ENCODE data around the gene METAP1D.
"Not testable (repeated sequence)": the region's sequence is repeated elsewhere in the genome, so short reads cannot be mapped to it uniquely, and the experiment has no call there.

The METAP1D gene
- 8.4 to 10.0 reads per million in 2 donors for total RNA-seq

GRCh38 chr2:171999604-172000469, at the start of gene METAP1D:
TSS of gene METAP1D (plus strand) at chr2:171999953. CDS start at chr2:171999970, 17 bp downstream.
- peak; percentile 62 to 92 (median 77) for DNase-seq

GRCh38 chr2:171952276-171952675, 47.5 kb upstream of the METAP1D start:
- no peak for DNase-seq

- DNase-seq = no peak
Measured at GRCh38 chr2:171952748-171953147, 47.0 kb upstream of the METAP1D start.

GRCh38 chr2:171956135-171956825, 43.5 kb upstream of the METAP1D start:
- no peak for DNase-seq

GRCh38 chr2:171957061-171957460, 42.7 kb upstream of the METAP1D start:
- peak in 1 of 5 experiments; percentile 37 for DNase-seq

- no peak for DNase-seq
Measured at GRCh38 chr2:171958475-171958874, 41.3 kb upstream of the METAP1D start.

- DNase-seq = no peak
Measured at GRCh38 chr2:171959998-171960397, 39.8 kb upstream of the METAP1D start.

- DNase-seq = no peak
Measured at GRCh38 chr2:171960570-171960969, 39.2 kb upstream of the METAP1D start.

- DNase-seq = peak in 1 of 5 experiments; percentile 66
Measured at GRCh38 chr2:171963198-171963597, 36.6 kb upstream of the METAP1D start.

- no peak for DNase-seq
Measured at GRCh38 chr2:171964308-171964707, 35.4 kb upstream of the METAP1D start.

GRCh38 chr2:171965238-171965637, 34.5 kb upstream of the METAP1D start:
- no peak for DNase-seq

GRCh38 chr2:171965661-171966060, 34.1 kb upstream of the METAP1D start:
- DNase-seq = no peak

GRCh38 chr2:171966235-171966634, 33.5 kb upstream of the METAP1D start:
- DNase-seq = no peak

GRCh38 chr2:171966688-171967087, 33.1 kb upstream of the METAP1D start:
- no peak for DNase-seq

GRCh38 chr2:171968509-171968908, 31.2 kb upstream of the METAP1D start:
- no peak for DNase-seq

GRCh38 chr2:171972329-171972982, 27.3 kb upstream of the METAP1D start:
- no peak for DNase-seq

- no peak for DNase-seq
Measured at GRCh38 chr2:171979103-171979502, 20.6 kb upstream of the METAP1D start.

- DNase-seq = not testable (repeated sequence)
Measured at GRCh38 chr2:171983924-171984323, 15.8 kb upstream of the METAP1D start.

- no peak for DNase-seq
Measured at GRCh38 chr2:171985076-171985475, 14.7 kb upstream of the METAP1D start.

GRCh38 chr2:171986778-171987177, 13.0 kb upstream of the METAP1D start:
- DNase-seq = no peak

- peak in 1 of 5 experiments; percentile 35 for DNase-seq
Measured at GRCh38 chr2:171991027-171991426, 8.7 kb upstream of the METAP1D start.

GRCh38 chr2:171995586-171995985, 4.2 kb upstream of the METAP1D start:
- no peak for DNase-seq

- no peak for DNase-seq
Measured at GRCh38 chr2:171996021-171996420, 3.7 kb upstream of the METAP1D start.
